Stimulated activated CD4-positive, alpha-beta T cell treated with anti-CD3 and anti-CD28 coated beads, TNF-alpha, amount 100 ng/mL, for 4 hours (primary cell): ENCODE data around the gene ACTL8.

Experiments used
- DNase-seq, 3 experiments: peaks; one replicate each; pipeline ENCODE4 v3.0.0-alpha.2; 2020; ENCODE audit warnings: low read depth in 3 of 3

The ACTL8 gene

DNA sequence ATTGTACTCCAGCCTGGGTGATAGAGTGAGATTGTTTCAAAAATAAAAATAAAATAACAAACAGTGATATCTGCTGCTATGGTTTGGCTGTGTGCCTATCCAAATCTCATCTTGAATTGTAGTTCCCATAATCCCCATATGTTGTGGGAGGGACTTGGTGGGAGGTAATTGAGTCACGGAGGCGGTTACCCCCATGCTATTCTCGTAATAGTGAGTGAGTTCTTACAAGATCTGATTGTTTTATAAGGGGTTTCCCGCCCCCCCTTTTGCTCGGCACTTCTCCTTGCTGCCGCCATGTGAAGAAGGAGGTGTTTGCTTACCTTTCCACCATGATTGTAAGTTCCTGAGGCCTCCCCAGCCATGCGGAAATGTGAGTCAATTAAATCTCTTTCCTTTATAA is 47.8 kb downstream of the ACTL8 start:
- no peak for DNase-seq

DNA sequence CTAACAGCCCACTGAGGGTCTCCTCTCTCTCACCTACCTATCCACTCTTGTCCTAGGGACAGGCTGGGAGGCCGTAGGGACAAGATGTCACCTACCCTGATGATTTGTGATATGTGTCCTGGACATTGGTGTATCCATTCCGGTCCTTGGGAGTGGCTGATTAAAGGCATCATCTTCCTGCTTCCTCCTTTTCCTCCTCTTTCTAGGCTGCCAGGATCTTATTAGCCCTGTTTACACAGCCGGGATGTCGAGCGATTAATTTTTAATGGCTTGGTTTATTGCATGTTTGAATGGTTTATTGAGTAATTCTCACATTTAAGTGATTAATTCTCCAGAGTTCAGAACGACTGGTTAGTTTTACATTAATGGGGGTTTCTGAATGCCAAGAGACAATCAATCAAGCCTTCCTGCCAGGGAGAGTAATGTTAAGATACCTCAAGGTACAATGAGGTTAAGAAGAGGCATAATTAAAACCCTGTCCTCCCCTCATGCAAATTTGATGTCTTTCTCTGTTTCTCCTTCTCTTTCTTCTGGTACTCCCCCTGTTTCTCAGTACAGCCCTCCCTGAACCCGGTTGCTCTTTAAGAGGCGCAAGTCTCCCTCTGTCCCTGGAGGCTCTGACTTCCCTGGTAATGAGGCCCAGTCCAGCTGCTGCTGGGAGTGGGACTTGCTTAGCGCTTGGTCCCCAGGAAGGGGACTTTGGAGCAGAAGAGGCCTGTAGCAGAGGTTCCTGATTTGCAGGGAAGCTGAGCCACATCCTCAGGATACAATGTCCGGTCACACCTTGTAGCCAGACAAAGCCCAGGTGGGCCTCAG is 50.9 kb downstream of the ACTL8 start:
- no peak for DNase-seq

DNA sequence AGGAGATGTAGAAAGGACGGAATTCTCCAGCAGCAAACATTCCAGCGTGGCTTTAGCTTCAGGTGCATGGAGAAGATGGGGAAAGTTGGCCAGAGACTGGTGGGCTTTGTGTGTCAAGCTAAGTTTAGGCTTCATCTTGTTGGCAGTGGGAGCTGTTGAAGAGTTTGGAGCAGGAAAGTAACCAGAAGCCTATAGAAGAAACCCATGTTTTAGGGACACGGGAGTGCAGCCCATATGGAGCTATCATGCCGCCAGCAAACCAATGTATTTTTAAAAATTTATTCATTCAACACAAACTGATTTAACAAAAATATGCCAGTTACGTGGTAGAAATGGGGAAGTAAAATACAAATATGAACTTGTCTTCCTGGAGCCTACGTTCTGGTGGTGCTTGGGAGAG is 53.7 kb downstream of the ACTL8 start:
- no peak for DNase-seq

DNA sequence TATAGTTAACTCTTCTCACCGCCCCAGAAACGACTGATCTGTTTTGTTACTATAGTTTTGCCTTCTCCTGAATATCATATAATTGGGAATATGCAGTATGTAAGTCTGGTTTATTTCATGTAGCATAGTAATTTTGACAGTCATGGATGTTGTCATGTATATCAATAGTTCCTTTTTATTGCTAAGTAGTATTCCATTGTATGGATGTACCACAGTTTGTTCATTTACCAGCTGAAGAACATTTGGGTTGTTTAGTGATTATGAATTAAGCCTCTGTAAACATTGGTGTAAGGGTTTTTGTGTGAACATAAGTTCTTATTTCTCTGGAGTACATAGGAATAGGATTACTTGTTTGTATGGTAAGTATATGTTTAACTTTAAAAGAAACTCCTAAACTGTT is 55.5 kb downstream of the ACTL8 start:
- DNase-seq: no peak

DNA sequence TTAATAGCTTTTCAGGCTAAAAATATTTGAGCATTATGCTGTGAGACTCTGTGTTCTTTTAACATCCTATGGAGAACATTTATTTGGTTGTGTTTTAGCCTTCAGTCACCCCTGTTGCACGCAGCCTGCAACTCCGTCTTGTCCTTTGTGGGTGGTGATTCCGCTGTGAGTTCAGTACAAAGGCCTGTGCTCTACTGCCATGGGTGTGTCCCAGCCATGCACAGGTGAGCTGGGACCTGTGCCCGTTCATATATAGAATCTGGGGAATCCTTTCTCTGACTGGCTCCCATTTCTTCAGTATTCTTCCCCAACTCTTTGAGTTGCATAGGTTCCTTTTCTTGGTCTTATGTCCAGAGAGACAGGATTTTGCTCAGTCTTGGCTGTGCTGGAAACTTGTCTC is 61.4 kb downstream of the ACTL8 start:
- DNase-seq: no peak

DNA sequence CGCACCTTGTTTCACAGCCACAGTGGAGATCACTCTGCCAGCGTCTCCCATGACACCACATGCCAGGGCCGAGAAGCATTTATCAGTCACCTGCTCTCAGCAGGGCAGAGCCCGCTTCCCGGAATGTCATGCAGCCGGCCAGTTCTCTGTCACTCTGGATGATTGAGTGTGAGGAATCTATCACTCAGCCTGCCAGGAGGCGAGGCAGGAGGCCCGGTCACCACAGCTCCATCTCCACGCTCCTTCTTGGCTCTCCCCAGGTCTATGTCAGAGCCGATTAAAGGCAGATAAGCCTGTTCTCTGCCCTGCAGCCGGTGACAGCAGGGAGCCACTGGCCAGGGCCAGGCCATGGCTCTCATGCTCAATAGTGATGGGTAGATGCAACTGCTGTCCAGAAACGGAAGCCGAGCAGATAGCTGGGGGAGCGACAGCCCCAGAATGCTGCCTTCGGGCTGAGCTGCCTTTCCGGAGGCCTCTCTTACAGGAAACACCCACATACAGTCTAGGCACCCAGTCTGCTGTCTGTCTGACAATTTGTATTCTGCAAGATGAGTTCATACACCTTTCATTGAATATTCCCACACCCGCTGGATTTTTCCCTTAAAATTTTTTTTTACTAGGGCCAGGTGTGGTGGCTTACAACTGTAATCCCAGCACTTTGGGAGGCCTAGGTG is 64.1 kb downstream of the ACTL8 start:
- no peak for DNase-seq

DNA sequence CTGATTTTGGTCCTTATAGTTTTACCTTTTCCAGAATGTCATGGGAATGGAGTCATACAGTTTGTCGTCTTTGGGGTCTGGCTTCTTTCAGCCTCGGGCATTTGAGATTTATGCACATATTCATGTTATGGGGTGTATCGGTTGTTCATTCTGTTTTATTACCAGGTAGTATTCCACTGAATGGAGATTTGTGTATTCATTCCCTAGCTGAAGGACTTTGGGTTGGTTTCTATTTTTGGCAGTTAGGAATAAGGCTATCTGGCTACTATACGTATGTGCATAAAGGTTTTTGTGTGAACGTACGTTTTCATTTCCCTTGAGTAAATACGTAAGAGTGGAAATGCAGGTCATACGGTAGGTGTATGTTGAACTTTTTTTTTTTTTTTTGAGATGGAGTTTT is 65.1 kb downstream of the ACTL8 start:
- no peak for DNase-seq

DNA sequence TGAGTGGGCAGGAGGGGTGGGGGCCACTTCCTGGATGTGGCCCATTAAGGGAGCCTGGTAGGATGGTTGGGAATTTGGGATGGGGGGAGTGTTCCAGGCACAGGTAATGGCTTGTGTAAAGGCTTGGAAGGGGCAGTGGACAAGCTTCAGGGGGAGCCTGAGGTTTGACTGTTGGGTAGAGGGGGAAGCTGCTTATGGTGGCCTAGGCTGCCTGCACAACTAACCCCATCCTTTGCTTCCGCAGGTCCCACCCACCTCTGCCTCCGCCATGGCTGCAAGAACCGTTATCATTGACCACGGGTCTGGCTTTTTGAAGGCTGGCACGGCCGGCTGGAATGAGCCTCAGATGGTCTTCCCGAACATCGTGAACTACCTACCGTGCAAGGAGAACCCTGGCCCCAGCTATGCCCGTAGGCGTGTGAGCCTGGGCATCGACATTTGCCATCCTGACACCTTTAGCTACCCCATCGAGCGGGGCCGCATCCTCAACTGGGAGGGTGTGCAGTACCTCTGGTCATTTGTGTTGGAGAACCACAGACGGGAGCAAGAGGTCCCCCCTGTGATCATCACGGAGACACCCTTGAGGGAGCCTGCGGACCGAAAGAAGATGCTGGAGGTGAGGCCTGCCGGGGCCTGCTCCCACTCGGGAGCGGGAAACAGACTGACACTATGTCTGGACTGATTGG is 67.8 kb downstream of the ACTL8 start:
- DNase-seq: no peak

DNA sequence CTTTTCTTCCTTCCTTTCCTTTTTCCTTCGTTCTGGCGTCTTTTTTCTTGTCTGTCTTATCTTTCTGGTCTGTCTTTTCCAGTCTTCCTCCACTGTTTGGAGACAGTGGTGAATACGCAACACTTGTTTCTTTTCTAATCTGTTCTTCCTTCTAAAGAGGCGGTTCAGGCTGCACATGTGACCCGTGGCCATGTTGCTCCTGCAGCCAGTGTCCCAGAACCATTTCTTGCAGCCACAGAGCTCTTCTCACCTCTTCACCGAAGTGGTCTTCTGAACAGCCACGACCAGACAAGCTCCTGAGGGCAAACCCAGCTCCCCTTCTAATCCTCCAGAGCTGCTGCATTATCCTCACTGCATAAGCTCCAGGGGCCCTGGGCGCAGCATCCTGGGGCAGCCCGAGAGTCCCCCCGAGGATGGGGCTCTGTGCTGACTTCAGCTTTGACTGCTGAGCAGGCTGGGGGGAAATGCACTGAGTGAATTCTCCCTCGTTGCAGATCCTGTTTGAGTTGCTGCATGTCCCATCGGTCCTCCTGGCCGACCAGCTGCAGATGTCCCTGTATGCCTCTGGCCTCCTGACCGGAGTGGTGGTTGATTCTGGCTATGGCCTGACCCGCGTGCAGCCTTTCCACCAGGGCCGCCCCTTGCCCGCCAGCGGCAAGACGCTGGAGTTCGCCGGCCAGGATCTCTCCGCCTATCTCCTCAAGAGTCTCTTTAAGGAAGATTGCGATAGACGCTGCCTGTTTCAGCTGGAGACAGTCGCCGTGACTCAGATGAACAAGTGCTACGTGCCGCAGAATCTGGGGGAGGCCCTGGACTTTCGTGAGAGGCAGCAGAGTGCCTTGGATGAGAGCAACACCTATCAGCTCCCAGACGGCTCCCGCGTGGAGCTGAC is 70.4 kb downstream of the ACTL8 start:
- no peak for DNase-seq

DNA sequence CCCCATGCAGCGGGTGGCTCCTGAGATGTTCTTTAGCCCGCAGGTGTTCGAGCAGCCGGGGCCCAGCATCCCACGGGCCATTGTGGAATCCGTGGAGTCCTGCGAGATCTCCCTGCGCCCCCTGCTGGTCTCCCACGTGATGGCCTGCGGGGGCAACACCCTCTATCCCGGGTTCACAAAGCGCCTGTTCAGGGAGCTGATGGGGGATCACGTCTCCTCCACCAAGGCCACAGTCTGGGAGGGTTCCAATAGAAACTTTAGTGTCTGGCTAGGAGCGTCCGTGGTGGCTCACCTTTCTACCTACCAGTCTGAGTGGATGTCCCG is 71.0 kb downstream of the ACTL8 start:
- DNase-seq: no peak

DNA sequence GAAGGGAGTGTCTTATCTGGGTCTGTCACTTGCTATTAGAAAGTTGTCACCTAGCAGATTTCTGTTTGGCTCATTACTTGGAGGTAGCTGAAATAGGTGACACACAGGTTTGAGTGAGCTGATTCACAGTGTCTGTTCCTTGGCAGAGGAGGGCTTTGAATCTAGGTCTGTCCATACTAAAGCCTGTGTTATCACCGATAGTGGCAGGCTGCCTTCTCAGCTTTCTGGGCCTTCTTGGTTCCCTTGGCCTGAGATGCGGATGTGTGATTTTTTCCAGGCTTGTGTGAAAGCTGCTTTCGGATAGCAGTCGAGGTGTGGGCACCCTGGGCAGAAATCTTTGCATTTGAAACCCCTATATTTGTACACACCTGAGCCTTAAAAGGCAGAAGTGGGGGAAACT is 73.9 kb downstream of the ACTL8 start:
- DNase-seq: no peak

DNA sequence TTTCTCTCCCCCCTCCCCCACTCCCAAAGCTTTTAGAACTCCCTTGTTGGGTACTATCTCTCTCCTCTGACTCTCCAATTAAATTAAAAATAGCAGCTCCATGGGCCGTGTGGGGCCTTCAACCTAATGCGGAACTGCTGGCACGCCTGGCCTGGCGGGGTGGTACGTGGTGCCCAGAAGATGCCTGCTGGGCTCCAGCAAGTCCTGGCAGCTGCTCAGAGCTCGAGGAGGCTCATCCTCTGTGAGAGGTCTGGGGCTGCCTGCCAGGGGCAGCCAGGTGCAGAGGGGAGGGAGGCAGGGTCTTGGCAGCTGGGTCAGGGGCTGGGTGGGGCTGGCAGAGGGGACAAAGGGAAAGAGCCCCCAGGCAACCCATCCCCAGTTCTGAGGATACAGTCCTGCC is 74.4 kb downstream of the ACTL8 start:
- DNase-seq: no peak

DNA sequence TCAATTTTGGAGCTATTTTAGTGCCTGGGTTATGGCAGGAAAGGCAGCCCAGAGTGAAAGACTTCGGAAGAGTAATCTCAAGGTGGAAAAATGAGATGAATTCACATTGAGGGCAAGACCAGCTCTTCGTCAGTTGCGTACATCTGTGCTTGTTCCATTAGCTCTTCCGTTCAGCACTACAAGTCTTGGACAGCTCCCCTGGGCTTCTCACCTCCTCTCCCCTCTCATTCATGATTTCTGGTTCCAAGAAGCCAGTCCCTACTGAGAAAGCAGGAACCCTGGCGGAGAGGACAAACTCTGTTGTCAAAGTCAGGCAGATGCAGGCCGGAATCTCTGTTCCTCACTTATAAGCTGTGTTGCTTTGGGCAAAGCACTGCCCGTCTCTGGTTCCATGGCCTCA is 76.5 kb downstream of the ACTL8 start:
- DNase-seq: no peak

DNA sequence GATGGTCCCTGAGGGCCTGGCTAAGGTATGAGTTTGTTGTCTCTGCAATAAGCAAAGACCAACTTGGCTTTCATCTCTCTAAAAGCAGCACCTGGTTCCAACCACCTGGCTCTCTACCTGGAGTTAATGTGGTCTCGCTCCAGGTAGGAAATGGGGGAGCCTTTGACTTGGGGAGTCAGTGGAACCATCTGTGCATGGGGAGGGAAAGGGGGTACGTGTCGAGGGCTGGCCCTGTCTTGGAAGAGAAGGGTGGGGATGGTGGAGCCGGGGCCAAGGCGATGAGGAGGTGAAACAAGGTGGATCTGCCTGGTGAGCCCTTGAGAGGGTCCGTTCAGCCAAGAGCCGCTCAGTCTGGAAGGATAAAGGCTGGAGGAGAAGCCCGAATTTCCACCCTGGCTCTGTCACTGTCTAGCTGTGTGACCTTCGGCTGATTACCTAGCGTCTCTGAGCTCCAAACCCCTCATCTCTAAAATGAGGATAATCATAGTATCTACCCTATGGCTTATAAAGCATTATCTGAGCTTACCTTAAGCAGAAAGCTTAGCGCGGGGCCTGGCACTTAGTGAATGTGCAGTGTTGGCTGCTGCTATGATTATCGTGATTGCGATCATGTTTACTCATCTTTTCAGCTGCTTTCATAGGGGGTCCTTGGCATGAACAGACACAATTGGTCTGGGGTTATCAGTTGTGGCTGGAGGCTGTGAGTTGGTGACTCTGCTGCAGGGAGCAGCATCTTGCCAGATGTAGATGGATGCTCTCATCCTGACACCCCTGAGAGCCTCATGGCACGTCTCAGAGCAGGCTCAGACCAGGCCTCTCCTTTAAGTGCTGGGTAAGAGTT is 78.7 kb downstream of the ACTL8 start:
- no peak for DNase-seq

DNA sequence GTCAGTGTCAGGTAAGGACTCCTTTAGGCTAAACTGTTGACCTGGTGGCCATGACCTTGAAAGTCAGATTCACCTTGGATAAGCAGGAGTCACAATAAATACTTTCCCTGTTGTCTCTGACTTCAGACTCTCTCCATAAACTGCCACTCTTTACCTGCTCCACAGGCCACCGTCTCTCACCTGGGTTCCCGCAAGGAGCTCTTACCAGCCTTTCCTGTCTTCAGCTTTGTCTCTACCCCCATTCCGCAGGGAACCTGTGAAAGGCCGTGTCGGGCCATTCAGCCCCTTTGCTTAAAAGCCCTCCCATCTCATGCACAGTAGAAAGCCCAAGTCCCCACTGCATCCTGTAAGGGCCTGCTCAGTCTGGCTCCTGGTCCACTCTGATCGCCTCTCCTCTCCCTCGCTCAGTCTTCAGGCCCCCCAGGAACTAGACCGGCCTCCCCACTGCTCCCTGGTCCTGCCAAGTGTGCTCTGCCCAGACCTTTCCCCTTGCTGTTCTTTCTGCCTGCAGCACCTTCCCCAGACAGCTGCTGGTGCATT is 79.5 kb downstream of the ACTL8 start:
- DNase-seq: no peak

DNA sequence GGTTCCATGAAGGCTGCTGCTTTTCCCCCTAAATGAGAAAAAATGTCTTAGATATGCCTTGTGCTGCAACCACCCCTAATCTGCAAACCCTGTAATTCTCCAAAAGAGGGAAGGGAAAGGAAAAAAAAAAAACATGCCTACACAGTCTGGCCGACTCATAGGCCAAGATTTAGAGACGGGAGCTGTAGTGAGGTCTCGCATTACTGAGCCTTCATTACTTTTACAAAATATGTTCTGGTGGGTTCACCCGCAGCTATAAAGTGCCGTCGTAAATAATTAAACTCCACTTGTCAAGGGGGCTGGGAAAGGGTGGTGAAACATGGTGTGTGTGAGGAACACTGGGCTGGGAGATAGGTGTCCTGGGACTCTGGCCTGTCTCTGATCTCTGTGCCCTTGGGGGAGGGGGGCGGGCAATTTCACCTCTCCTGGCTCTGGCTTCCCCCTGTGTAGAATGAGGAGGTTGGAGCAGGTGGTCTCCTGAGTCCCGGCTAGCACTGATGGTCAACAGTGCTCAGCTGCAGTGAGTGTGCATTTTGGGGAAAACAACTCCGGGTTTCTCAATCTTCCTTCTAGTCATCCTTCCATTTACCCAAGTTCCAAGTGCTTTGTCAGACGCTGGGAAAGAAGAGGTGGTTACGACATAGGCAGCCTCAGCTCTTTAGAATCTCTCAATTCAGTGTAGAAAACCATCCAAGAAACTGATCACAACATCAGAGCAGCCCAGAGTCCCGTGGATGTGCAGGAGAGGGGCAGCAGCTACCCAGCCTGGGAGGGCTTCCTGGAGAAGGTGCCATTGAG is 82.3 kb downstream of the ACTL8 start:
- DNase-seq: no peak

DNA sequence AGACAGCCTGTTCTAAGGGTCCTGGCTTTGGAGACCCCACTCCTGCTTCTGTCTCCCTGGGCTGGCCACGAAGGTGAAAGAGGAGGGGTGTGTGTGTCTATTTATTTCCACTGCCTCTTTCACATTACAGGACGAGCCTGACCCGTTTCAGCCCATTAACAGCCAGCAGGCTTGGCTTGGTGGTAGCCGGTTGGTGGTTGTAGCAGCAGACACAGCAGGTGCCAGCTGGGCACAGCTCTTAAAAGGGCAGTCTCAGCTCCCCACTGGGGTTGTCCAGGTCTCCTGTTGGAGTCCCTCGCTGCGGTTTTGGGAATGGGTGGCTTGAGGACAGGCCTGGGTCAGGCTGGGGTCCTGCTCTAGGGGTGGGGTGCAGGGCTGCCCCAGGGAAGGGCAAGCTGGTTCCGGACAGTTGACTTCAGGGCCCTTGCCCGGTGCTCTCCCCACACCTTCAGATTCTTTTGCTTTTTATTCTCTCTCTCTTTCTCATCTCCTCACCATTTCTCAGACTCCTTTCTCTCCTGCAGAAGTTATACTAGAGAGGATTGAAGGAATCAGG is 84.6 kb downstream of the ACTL8 start:
- no peak for DNase-seq

DNA sequence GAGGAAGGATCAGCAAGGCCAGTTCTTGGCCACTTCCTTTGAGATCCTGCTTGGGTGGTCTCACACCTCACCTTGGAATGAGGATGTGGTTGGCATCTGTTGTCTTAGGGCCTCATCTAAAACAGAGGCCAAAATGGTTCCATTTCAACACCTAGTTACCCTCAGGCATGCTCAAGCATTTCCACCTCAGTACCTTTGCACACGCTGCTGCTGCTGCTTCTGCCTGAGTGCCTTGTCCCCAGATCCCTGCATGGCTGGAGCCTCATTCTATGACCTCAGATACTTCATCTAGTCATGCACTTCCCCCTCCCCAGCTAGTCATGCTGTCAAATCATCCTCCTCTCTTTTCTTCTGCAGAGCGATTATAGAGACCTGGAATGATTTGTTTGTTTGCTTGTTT is 86.8 kb downstream of the ACTL8 start:
- DNase-seq: no peak

DNA sequence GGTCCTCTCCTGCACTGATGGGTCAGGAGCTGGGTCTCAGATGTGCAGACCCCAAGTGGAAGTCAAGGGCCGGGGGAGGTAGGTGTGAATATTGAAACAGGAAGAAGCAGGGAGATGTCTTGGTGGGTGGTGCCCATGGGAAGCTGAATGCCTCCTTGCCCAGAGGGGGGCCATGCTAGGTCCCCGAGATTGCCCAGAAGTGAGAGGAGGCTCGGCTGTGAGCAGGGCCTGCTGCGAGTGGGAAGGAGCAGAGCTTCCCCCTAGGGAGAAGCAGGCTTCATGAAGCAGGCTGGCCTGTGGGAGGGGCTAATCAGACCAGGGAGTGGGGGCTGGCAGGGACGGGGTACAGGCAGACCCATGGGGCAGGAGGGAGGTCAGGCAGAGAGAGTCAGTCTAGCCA is 87.6 kb downstream of the ACTL8 start:
- DNase-seq: no peak
